Measurements from ENCODE around the gene UBAP2L.

DNA sequence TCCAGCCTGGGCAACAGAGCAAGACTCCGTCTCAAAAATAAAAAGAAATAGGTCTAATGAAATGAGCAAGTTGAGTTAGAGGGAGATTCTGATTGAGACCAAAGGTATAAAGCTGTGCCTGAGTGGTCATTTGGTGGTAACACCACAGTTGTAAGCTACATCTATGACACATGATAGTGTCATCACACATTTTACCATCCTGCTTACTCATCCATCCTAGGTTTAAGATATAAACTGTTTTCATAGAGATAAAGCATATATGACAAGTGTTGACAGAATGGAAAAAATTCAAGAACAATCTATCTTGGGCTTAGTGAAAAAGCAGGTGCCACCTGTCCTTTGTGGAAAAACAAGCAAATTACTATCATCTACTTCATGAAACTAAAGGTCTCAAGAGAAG is 7.5 kb upstream of the UBAP2L start:
- TF ChIP-seq, protein P1, sequence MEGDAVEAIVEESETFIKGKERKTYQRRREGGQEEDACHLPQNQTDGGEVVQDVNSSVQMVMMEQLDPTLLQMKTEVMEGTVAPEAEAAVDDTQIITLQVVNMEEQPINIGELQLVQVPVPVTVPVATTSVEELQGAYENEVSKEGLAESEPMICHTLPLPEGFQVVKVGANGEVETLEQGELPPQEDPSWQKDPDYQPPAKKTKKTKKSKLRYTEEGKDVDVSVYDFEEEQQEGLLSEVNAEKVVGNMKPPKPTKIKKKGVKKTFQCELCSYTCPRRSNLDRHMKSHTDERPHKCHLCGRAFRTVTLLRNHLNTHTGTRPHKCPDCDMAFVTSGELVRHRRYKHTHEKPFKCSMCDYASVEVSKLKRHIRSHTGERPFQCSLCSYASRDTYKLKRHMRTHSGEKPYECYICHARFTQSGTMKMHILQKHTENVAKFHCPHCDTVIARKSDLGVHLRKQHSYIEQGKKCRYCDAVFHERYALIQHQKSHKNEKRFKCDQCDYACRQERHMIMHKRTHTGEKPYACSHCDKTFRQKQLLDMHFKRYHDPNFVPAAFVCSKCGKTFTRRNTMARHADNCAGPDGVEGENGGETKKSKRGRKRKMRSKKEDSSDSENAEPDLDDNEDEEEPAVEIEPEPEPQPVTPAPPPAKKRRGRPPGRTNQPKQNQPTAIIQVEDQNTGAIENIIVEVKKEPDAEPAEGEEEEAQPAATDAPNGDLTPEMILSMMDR (IDR thresholded peaks at IDR 0.05; ENCODE audit: borderline replicate concordance, extremely low read depth, low read length, poor library complexity, severe bottlenecking): no peak
- no peak for TF ChIP-seq EZH2 (IDR thresholded peaks at IDR 0.05; ENCODE audit: borderline replicate concordance, low read depth, low read length, severe bottlenecking)
